HG03095 (cell line): Measurements from ENCODE around the gene RBSN.
A peak's percentile ranks its signal among the peaks of the same experiment; 100 is the strongest.
"Not testable (repeated sequence)": the region's sequence is repeated elsewhere in the genome, so short reads cannot be mapped to it uniquely, and the experiment has no call there.

Experiments used
- ATAC-seq: cut with Tn5 transposase; IDR thresholded peaks from one replicate; pipeline ENCODE4 v1.9.1; 2021; ENCODE audit warnings: moderate library complexity; ENCODE audit not compliant: unreplicated experiment

Gene RBSN

DNA sequence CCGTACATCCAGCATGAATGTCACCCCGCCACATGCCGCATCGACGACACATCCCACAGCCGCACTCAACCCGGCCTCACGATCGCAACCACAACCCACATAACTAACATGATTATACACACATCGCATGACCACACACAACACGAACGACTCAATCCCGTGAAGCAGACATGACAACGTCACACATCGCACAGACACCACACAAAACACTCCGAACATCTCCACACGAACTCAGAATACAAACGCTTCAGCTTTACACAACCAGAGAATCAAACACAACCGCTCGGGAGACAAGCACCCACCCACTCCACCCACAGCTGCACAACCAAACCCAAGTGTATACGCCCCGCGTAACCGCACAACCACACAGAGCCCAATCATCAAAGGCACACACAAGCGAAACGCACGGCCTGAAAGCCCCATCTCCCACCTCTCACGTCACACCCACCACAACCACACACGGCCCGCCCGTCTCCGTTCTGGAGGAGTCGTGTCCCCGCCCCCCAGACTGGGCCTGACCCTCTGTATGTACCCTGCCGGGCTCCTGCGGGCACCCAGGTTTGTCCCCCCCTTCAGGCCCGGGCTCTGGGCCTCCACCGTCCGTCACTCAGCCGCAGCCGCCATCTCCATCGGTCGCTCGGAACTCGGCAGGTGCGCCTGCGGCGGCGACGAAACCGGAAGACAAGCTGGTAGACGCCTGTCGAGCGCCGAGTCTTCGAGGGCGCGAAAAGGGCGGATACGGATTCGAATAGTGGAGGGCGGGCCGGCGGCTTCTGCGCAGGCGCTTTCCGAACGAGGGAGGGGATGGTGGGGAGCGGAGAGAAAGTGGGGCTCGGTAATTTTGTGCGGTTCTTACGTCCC lies at the start of gene RBSN:
Gene RBSN, minus strand, starts transcription at position 646 of the 861 bp plus-strand sequence. CDS start 3,028 bp downstream, outside the sequence.
- ATAC-seq, result peak; percentile 84

DNA sequence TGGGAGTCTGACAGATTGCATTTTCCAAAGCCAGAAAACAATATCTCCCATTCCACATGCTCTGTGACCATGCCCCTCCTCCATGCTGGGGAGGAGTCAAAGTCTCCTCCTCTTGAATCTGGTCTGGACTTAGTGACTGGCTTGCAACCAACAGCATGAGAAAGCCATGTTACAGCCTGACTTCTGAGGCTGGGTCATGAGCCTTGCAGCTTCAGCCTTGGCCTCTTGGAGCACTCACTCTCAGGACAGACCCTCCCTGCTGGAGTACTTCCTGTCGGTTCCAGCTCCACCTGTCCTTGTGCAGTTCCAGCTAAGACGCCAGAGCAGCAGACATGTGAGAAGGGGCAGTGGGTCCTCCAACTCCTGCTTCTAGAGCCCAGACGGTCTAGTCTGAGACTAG lies 49.7 kb upstream of the RBSN start:
- no peak for ATAC-seq

DNA sequence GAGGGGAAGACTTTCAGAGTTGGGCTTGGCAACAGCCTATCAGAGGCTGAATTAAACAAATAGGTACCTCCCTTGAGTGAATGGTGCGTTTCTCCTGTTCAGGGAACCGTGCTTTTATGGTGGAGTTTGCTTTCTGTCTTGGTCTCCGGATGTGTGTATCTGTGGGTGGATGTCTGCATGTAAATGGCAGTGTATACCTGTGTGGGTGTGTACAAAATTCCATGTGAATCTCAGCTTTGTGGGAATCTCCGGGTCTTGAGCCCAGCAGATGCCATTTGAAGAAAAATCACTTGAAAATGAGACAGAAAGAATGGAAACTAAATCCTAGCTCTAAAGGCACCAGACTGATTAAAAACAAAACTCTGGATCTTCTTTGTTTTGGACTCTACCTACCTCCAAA lies 37.9 kb upstream of the RBSN start:
- not testable (repeated sequence) for ATAC-seq

DNA sequence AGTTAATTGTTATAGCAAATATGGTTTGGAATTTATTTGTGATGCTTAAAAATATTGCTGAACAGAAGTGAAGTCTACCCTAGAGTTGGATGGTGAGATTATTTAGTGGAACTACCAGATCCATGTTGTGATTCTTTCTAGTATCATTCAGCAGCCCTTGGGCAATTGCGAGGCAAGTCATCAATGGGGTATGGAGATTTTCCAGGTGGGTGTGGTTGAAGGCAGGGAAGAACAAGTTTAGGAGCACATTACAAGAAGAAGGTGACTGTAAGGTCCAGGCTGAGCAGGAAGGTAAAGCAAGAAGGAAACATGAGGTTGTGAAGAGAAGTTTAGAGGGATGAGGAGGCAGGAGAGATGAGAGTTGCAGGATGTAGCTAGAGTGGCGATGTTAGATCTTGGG lies 36.0 kb upstream of the RBSN start:
- ATAC-seq, result not testable (repeated sequence)

DNA sequence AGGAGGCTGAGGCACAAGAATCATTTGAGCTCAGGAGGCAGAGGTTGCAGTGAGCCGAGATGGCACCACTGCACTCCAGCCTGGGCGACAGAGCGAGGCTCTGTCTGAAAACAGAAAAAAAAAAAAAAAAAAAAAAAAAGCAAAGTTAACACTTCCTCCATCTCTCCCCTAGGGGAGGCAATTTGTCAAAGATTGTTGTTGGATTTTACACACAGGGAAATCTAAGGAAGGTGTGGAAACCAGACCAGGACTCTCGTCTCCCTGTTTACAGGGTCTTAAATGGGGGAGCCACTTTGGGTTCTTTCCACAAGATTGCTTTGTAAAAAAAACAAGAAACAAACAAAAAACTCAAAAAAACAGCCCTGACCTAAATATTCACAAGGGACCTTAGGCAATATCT lies 29.5 kb upstream of the RBSN start:
- ATAC-seq, result not testable (repeated sequence)

DNA sequence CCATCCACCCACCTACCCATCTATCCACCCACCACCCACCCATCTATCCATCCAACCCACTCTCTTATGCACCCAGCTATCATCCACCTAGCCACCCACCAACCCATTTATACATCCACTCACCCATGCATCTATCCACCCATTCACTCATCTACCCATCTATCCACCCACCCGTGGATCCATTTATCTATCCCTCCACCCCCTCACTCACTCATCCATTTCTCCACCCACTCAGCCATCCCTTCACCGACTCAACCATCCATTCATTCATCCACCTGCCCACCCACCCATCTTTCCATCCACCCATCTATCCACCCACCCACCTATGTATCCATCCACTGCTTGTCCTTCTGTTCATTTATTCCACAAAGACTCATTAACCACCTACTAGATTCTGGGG lies 28.0 kb upstream of the RBSN start:
- not testable (repeated sequence) for ATAC-seq

- ATAC-seq, result no peak
Measured at GRCh38 chr3:15122398-15122797, 23.4 kb upstream of the RBSN start.

- ATAC-seq, result no peak
Measured at GRCh38 chr3:15121936-15122335, 23.0 kb upstream of the RBSN start.

- no peak for ATAC-seq
Measured at GRCh38 chr3:15120986-15121385, 22.0 kb upstream of the RBSN start.

GRCh38 chr3:15117011-15117410 lies 18.1 kb upstream of the RBSN start:
- no peak for ATAC-seq

DNA sequence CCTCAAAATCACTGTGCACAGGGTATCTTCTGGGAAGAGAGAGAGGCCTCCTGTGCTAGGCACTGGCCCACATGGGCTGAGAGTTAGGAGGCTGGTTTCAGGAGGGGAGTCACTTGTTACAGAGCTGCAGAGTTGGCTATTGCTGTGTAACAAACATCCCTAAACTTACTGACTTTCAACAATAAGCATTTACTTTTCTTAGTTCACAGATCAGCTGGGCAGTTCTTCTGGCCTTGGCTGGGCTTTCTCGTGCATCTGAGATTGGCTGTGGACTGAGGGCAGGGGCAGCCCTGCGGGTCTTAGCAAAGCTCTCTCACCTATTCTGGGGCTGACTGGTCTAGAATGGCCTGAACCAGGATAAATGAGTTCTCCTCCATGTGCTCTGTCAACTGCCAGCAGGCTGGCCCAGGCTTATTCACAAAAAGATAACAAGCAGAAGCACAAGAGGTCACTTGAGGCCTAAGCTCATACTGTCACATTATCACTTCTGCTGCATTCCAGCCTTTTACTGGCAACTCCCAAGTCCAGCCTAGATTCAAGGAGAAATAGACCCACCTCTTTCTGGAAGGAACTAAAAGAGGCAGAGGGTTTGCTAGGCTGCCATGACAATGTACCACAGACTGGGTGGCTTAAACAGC lies 17.2 kb upstream of the RBSN start:
- no peak for ATAC-seq

DNA sequence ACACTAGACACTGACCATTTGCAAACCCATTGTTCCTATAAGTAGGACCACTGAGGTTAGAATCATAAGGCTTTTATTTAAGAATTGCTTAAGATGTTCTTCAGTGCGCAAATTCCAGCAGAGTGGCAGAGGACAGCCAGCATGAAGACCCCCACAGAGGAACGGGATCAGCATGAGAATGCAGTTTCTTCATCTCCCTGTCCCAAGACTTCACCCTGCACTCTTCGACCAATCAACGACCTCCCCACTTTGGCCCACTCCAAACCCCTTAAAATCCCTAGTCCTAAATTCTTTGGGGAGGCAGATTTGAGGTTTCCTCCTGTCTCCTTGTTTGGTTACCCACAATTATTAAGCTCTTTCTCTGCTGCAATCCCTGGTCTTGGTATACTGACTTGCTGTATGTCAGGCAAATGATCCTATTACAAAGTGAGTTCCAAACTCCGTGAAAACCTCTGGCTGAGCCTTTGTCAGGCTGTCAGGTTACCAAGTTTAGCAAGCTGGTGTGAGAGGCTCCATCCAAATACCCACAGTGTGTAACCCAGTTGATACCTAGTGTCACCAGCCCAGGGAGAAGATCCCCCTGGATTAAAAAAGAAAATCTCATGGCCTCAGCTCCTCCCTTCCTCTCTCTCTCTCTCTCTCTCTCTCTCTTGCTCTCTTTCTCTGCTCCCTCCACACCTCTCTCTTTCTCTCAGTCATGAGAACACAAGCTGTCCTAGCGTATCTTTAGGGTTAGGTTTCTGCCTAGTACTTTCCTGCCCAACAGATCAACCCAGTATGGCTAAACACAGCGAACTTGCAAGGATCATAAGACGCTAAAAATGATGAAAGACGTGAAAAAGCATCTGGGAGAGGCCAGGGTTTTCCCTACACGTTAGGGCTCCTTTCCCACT lies 15.8 kb upstream of the RBSN start:
- no peak for ATAC-seq

GRCh38 chr3:15113884-15114283 lies 14.9 kb upstream of the RBSN start:
- ATAC-seq, result no peak

DNA sequence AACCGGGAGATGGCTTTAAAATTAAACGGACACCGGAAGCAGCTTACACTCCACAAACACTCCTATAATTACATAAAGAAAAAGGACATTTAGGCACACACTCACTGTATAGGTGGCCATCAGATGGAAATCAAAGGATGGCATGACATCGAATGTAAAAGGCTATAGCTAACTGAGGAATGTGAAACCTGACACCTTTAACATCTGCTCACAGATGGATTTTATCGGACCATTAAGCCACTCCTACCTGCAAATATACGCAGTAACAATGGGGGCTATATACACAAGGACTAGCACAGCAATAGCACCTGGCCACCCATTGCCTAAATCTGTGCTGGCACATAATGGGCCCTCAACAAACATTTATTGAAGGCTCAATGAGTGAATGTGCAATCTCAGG lies 14.5 kb upstream of the RBSN start:
- ATAC-seq, result no peak

DNA sequence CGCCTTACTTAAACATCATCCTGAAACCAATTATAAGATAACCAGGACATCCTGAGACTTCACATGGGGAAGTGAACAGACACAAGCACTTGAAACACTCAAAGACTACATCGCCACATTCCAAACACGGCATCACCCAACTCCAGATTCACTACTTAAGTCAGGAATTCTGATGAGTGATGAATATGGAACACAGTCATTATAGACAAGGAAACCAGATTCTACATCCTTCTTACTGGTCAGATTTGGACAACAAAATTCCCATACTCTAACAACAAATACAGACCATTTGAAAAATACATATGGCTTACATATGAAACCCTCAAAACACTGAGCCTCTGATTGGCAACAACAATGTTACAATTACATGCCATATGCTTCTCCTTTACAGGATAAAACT lies 13.1 kb upstream of the RBSN start:
- ATAC-seq, result no peak

GRCh38 chr3:15110206-15110605 lies 11.3 kb upstream of the RBSN start:
- no peak for ATAC-seq

DNA sequence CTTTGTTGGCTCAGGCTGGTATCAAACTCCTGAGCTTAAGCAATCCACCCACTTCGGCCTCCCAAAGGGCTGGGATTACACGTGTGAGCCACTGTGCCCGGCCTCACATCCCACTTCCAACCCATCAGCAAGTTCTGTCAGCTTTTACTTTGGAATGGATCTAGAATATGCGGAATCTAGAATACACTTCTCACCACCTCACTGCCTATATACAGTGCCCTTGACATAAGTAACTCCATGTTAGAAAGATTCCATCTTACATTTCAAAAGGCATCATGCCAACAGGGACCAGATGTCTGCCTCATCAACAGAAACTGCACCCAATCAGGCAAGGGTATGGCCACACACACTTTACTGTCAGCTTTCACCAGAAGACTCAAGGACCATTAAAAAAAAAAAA lies 9.9 kb upstream of the RBSN start:
- ATAC-seq, result no peak

GRCh38 chr3:15108082-15108545 lies 9.2 kb upstream of the RBSN start:
- no peak for ATAC-seq

- ATAC-seq, result no peak
Measured at GRCh38 chr3:15107075-15107947, 8.4 kb upstream of the RBSN start.

GRCh38 chr3:15102836-15103235 lies 3.9 kb upstream of the RBSN start:
- no peak for ATAC-seq
